SJSA1 (cell line): ENCODE results near the gene P2RX1. TPM values are rescaled to one million over a fixed set of nuclear protein-coding genes. Genes with fewer than 3 reads are reported as not detected.

Source experiments
- DNase-seq, 2 experiments: peaks; one replicate each; pipeline ENCODE4 v3.0.0-alpha.2; 2015 to 2020; ENCODE audit warnings: low spot score in 2 of 2, low read depth in 1 of 2
- H3K27ac ChIP-seq: fragments of 250-450 bp; sonication (Bioruptor Pico); 2 replicates; pipeline ENCODE4 v1.5.1; 2020; ENCODE audit warnings: mild to moderate bottlenecking, moderate library complexity
- H3K27me3 ChIP-seq: fragments of 250-450 bp; sonication (Bioruptor Pico); replicated peaks from 2 replicates; pipeline ENCODE4 v1.5.1; 2020; ENCODE audit warnings: mild to moderate bottlenecking, moderate library complexity
- H3K36me3 ChIP-seq: fragments of 250-450 bp; sonication (Bioruptor Pico); 2 replicates; pipeline ENCODE4 v1.5.1; 2020; ENCODE audit warnings: mild to moderate bottlenecking
- H3K4me1 ChIP-seq: fragments of 250-450 bp; sonication (Bioruptor Pico); replicated peaks from 2 replicates; pipeline ENCODE4 v1.6.1; 2021; ENCODE audit warnings: mild to moderate bottlenecking
- H3K4me3 ChIP-seq: fragments of 250-450 bp; sonication (Bioruptor Pico); 2 replicates; pipeline ENCODE4 v1.5.1; 2020; ENCODE audit warnings: mild to moderate bottlenecking
- H3K9me3 ChIP-seq: fragments of 250-450 bp; sonication (Bioruptor Pico); replicated peaks from 2 replicates; pipeline ENCODE4 v1.5.1; 2020; ENCODE audit warnings: mild to moderate bottlenecking
- total RNA-seq: library from RNA; depleted of rRNA; stranded (reverse); fragments of >200 nt; shearing (Covaris generic); gene quantifications from 2 replicates; pipeline ENCODE4 v1.2.3, GENCODE V29; 2014; rRNA removed

The P2RX1 gene
- total RNA-seq, 1 experiment from 2014 or later = 9.6 TPM

DNA sequence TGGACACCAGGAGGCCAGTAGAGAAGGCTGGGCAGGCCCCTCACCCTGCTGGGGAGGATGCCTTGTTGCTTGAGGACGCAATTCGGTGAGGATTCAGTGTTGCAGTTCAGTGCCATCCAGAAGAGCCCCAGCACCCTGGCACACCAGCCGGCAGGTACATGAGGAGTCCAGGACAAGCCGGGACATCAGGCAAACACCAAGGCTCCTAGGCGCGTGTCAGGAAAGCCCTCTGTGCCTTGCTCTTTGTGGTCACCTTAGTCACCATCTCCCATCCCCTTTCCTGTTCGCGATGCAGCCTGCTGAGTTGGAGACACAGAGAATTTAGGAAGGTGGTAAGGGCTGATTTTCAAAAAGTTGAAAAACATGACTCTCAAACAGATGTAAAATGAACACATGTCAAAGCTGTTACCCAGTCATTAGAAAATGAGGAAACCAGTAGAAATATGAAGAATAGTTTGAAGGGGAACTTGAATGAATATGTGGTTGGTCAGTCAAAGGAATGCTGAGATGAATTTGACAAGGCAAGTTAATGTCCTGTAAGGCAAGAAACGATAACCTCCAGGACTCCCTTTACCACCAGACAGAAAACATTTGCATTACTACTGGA is 67.9 kb downstream of the P2RX1 start:
- no peaks in the 10 kb centered on the region for H3K4me1 ChIP-seq
- H3K9me3 ChIP-seq = no peaks in the 10 kb centered on the region
- DNase-seq = no peak
- H3K27ac ChIP-seq = no peak overlapping the region
- H3K36me3 ChIP-seq = peaks cover 17% of the 10 kb centered on the region
- no peak overlapping the region for H3K4me3 ChIP-seq
- no peaks in the 10 kb centered on the region for H3K27me3 ChIP-seq

DNA sequence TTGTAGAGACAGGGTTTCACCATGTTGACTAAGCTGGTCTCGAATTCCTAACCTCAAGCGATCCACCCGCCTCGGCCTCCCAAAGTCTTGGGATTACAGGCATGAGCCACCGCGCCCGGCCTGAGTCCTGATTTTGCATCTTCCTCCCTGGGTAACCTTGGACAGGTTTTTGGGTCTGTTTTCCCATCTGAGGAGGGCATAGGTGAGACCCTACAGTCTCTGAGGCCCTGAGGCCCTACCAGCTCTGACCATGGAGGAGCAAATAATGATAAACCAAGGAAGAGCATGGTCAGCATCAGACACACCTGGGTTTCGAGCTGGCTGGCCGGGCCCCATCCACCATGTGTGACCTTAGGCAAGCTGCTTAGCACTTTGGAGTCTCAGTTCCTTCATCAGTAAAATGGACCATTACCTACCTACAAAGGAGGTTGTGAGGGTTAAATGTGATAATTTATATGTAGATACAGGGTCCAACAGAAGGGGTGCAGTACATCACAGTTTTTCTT is 69.0 kb downstream of the P2RX1 start:
- Histone ChIP-seq H3K4me1 (no peaks in the 10 kb centered on the region), H3K4me3 (no peak overlapping the region), H3K27me3 (no peaks in the 10 kb centered on the region), H3K9me3 (no peaks in the 10 kb centered on the region), H3K27ac (no peak overlapping the region), H3K36me3 (peaks cover 29% of the 10 kb centered on the region)
- no peak for DNase-seq

Other genes with a start within 250 kb of the P2RX1 start
- gene TAX1BP3, start 247.9 kb downstream of the P2RX1 start, total RNA-seq = 230 and 293 TPM in 2 replicates
- 21.5 and 34.3 TPM in 2 replicates for gene EMC6, start 247.7 kb downstream of the P2RX1 start, total RNA-seq
- gene P2RX5, start 220.3 kb downstream of the P2RX1 start, total RNA-seq = not detected in 2 replicates
- gene HASPIN, start 192.6 kb downstream of the P2RX1 start, total RNA-seq = 5.8 and 16.2 TPM in 2 replicates
- 19.0 and 30.6 TPM in 2 replicates for gene ITGAE, start 115.3 kb downstream of the P2RX1 start, total RNA-seq
- 16.0 and 16.8 TPM in 2 replicates for gene NCBP3, start 70.2 kb downstream of the P2RX1 start, total RNA-seq
- gene CAMKK1, start 23.4 kb downstream of the P2RX1 start, total RNA-seq = 12.0 and 15.3 TPM in 2 replicates
- 0.06 and 0.89 TPM in 2 replicates for gene ATP2A3, start 48.0 kb upstream of the P2RX1 start, total RNA-seq
- gene ZZEF1, start 226.6 kb upstream of the P2RX1 start, total RNA-seq = 18.4 and 18.7 TPM in 2 replicates
- gene CYB5D2, start 226.7 kb upstream of the P2RX1 start, total RNA-seq = 13.6 and 17.4 TPM in 2 replicates